ENCODE results near the gene KCNQ2.

The KCNQ2 gene

GRCh38 chr20:63470410-63470809 is 2.0 kb downstream of the KCNQ2 start:
- no peak for DNase-seq

DNA sequence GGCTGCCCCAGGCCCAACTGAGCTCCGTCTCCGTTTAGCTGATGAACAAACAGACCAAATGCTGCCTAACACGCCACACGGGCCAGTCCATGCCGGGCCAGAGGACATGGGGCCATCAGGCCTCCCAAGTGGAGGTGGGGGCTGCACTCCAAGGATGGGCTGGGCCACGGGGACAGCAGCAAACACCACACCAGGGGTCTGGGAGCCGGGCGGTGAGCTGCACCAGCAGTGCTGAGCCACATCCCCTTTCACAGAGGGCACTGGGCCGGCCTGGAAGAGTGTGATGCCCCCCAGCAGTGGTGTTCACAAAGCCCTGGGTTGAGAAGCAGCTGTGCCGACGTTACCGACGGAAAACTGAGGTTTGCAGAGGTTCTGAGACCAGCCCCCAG is 2.7 kb downstream of the KCNQ2 start:
- no peak for DNase-seq

GRCh38 chr20:63469019-63469712 is 3.3 kb downstream of the KCNQ2 start:
- DNase-seq: no peak

GRCh38 chr20:63468421-63468820 is 4.0 kb downstream of the KCNQ2 start:
- DNase-seq: no peak

DNA sequence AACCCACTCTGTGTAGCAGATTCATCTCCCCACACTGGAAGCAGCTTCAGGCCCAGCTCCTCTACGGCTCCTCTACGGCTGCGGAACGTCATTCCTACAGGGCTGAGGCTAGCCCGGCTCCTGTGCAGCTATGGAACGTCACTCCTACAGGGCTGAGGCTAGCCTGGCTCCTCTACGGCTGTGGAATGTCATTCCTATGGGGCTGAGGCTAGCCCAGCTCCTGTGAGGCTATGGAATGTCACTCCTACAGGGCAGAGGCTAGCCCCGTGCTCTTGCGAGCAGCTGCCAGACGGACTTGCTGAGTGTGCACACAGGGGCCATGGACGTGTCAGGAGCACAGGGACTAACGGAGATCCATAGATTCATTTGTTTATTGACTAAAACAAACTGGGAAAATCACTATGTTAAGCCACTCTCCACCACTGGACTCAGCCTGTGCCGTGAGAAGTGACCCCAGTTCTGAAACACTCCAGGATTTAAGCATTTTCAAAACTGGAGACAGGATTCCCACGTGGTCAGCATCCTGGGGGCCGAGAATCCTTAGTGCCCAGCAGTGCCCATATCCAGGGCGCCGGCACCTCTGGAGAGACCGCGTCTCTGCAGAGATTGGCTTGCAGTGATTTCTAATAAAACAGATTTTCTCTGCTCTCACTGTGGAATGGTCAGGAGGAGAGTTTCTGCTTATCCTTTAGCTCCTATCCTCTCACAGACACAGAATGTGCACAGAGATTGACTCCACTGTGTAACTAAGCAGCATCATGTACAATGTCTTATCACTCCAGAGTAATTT is 5.0 kb downstream of the KCNQ2 start:
- no peak for DNase-seq

GRCh38 chr20:63466861-63467260 is 5.6 kb downstream of the KCNQ2 start:
- no peak for DNase-seq

GRCh38 chr20:63466250-63466825 is 6.1 kb downstream of the KCNQ2 start:
- DNase-seq: no peak

DNA sequence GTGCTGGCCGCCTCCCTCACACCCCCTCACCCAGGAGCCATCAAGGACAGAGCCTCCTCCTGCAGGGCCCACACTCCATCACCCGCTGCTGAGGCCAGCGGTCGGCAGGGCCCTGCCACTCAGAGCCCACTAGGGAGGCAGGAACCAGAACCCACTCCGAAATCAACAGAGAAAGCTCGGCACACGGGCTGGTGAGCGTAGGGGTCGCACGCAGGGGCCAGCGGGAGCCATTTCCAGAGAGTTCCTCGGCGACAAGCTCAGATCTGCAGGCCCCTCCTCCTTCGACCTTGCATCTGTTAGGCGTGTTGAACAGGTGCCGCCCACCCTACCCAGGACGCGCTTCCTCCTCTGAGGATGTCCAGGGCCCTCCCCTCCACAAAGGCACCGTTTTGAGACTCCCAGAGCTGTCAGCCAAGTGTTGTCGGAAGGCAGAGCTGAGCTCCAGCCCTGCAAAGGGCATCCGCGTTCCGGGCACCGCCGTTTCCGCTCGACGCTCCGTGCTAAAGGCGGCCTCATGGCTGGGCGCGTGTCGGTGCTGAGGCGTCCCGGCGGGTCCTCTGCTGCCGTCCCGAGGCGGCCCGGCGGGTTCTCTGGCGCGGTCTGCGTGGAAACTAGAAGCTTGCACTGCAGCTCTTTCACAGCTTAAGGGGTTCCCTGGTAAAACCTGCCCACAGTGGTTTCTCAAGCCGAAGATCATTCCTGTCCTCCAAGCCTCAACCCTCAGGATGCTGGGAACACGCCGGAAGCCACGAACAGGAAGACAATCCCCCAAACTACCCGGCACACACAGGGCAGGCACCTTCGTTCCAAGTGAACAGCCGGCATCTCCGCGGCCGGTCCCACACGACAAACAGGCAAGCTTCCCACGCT is 6.8 kb downstream of the KCNQ2 start:
- DNase-seq: no peak

GRCh38 chr20:63464289-63464635 is 8.2 kb downstream of the KCNQ2 start:
- no peak for DNase-seq

DNA sequence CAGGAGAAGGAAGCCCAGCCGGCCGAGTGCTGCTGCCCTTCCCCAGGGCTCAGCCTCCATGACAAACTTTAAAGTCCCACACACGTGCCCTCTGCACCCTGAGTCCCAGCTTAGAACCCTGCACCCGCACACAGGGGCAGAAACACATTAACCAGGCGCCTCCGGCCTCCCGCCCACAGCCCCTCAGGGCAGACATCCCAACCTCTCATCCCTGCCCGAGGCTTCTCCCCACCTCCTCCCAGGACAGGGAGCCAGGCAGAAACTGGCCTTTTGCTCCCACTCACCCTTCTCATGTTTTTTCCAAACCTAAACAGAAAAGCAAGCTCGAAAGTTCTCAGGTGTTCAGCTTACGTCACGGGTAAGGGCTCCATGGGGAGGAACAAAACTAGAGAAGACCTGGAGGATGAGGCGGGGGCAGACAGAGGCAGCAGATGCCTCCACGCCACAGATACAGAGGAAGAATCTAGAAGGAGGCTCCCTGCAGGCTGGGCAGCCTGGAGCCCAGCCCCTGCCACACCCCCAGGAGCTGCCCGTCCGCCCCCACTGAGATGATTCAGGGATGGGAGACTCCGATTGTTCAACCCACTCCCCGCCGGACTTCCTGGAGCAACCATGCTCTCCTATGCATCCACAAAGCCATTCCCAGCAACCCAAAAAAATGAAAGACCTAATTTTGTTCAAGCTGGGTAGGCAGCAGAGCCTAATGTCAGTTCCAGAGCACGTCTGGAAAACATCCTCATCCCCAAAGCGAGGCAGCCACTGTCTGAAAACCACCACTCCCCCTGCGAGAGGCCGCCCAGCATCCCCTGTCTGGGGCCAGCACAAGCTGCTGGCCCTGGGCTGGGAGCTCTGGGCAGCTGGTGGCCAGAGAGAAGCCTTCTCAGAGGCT is 8.8 kb downstream of the KCNQ2 start:
- DNase-seq: no peak

GRCh38 chr20:63462244-63462643 is 10.2 kb downstream of the KCNQ2 start:
- no peak for DNase-seq

DNA sequence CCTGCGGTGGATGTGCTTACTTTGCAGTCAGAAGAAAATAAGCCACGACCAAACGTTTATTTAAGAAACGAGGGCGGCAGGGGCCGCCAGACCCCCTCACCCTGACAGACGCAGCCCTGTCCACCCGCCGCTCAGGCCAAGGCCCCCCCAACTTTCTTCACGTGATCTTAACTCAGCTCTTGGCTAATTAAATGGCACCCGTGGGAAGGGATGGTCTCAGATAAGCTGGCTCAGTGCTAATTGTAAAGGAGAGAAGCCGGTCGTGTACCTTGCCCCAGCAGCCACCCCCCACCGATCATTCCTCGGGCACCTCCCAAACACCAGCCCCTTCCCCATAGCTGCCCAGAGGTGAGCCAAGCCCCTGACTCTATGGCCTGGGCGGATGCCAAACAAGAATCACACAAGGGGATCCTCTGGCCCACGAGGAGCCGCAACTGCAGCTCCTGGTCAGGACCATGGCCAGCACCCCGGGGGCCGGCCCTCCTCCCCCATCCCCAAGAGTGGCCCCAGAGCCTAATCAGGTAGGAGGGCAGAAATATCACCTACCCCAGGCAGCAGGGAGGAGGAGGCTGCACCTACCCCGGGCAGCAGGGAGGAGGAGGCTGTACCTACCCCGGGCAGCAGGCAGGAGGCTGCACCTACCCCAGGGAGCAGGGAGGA is 11.2 kb downstream of the KCNQ2 start:
- DNase-seq: no peak

GRCh38 chr20:63459070-63459380 is 13.4 kb downstream of the KCNQ2 start:
- DNase-seq: no peak

- no peak for DNase-seq
Measured at GRCh38 chr20:63458170-63459069, 14.0 kb downstream of the KCNQ2 start.

- peak in 1 of 2 donors; percentile 11 for DNase-seq
Measured at GRCh38 chr20:63457737-63458136, 14.7 kb downstream of the KCNQ2 start.

GRCh38 chr20:63456429-63457284 is 15.8 kb downstream of the KCNQ2 start:
- DNase-seq: no peak

DNA sequence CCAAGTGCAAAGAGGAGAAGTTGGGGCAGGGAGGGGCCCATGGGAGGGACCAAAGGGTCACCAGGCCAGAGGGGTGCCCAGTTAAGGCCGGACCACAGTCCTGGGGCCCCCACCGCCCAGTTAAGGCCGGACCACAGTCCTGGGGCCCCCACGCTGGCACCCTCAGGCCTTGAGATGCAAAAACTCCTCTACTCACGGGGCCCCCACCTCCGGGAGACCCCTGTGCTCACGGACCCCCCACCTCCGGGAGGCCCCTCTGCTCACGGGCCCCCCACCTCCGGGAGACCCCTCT is 16.9 kb downstream of the KCNQ2 start:
- DNase-seq: no peak

GRCh38 chr20:63454731-63455567 is 17.5 kb downstream of the KCNQ2 start:
- DNase-seq: no peak

All from inflammatory macrophage (primary cell).